Esophagus squamous epithelium (tissue), 5 donors: Measurements from ENCODE around the gene LCOR. TPM values are rescaled to one million over a fixed set of nuclear protein-coding genes. Genes with fewer than 3 reads are reported as not detected.

Experiments used
- DNase-seq: peaks from one replicate; lab custom pipeline; 2025; lab: John Stamatoyannopoulos, UW
- H3K27ac ChIP-seq, 4 donors: fragments of 200-600 bp; sonication (generic); one replicate each; pipeline ENCODE4 v1.5.1; 2016 to 2019; ENCODE audit warnings: mild to moderate bottlenecking in 1 of 4
- H3K27me3 ChIP-seq, 4 donors: fragments of 200-600 bp; sonication (generic); 1 replicate in 3 of 4; 2 replicates in 1 of 4; pipeline versions ENCODE4 v1.5.1 to v1.6.0; 2017 to 2021; ENCODE audit warnings: antibody characterized with exemption in 1 of 4
- H3K36me3 ChIP-seq, 3 donors: fragments of 200-600 bp; sonication (generic); one replicate each; pipeline ENCODE4 v1.5.1; 2016 to 2019
- H3K4me1 ChIP-seq, 3 donors: fragments of 200-600 bp; sonication (generic); one replicate each; pipeline ENCODE4 v1.5.1; 2017 to 2019
- H3K4me3 ChIP-seq, 4 donors: fragments of 200-600 bp; sonication (generic); 1 replicate in 3 of 4; 2 replicates in 1 of 4; pipeline ENCODE4 v1.5.1; 2016 to 2019; ENCODE audit warnings: mild to moderate bottlenecking in 2 of 4, moderate library complexity in 1 of 4
- H3K9me3 ChIP-seq, 3 donors: fragments of 200-600 bp; sonication (generic); one replicate each; pipeline ENCODE4 v1.5.1; 2016 to 2019
- POLR2A ChIP-seq, 4 donors: fragments of 450-650 bp; IDR thresholded peaks; one replicate each; pipeline ENCODE4 v1.6.1; 2017; ENCODE audit warnings: antibody characterized with exemption in 4 of 4, mild to moderate bottlenecking in 4 of 4, moderate library complexity in 3 of 4
- WGBS, 2 donors: methylation state at CpG; one replicate each; pipeline ENCODE4 v1.1.5; 2018; 5-methylcytosine and 5-hydroxymethylcytosine counted together
- intact Hi-C: fragments of 100-400 bp; cut with DNase I; formaldehyde crosslinking; loops from one replicate; pipeline ENCODE4 v1.15.0; 2022
- total RNA-seq, 4 donors: library from RNA; depleted of rRNA; stranded (reverse); fragments of >200 nt; gene quantifications; one replicate each; pipeline ENCODE4 v1.1.0, GENCODE V29; 2016
- TF ChIP-seq, protein P1 (sequence below), 6 experiments: fragments of 450-650 bp in 4 of 6; fragments of 200-600 bp in 2 of 6; sonication (generic) in 2 of 6; IDR thresholded peaks; one replicate each; pipeline ENCODE4 v1.5.1; 2016 to 2019; ENCODE audit warnings: antibody characterized with exemption in 6 of 6, mild to moderate bottlenecking in 4 of 6, moderate library complexity in 4 of 6
- donor health status: DM: yes; HTN: yes; CAD: no.

Gene LCOR
- total RNA-seq, 4 donors from 2014 or later = 16.9 to 112 (median 30.4) TPM

DNA sequence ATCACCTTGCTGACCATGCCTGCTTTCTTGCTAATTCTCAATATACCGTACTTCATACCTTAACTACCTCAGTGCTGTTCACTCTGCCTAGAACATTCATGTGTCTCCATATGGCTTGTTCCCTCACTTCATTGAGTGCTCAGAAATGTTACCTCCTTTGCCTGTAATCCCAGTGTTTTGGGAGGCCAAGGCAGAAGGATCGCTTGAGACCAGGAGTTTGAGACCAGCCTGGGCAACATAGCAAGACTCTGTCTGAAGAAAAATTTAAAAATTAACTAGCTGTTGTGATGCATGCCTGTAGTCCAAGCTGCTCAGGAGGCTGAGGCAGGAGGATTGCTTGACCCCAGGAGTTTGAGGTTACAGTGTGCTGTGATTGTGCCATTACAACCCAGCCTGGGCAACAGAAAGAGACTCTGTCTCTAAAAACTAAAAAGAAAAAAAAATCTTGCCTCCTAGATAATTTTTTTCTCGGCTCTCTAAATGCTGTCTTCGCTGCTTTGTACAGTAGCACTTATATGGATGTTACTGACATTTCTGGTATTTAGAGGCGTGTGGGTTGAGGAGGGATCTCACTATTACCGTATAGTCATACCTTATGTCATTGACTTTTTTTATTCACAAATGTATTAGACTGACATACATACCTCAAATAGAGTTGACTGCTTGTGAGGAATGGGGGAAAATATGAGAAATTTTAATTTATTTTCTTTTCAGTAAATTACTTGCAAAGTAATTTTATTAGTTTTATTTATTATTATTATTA is 63.7 kb downstream of the LCOR start:
- TF ChIP-seq, protein P1, sequence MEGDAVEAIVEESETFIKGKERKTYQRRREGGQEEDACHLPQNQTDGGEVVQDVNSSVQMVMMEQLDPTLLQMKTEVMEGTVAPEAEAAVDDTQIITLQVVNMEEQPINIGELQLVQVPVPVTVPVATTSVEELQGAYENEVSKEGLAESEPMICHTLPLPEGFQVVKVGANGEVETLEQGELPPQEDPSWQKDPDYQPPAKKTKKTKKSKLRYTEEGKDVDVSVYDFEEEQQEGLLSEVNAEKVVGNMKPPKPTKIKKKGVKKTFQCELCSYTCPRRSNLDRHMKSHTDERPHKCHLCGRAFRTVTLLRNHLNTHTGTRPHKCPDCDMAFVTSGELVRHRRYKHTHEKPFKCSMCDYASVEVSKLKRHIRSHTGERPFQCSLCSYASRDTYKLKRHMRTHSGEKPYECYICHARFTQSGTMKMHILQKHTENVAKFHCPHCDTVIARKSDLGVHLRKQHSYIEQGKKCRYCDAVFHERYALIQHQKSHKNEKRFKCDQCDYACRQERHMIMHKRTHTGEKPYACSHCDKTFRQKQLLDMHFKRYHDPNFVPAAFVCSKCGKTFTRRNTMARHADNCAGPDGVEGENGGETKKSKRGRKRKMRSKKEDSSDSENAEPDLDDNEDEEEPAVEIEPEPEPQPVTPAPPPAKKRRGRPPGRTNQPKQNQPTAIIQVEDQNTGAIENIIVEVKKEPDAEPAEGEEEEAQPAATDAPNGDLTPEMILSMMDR (IDR thresholded peaks at IDR 0.05) = no peak
- TF ChIP-seq POLR2A (IDR thresholded peaks at IDR 0.05) = no peak
- WGBS, 2 donors = 90 to 92% methylated on average over 6 of the region's 6 CpGs
- no peak overlapping the region for H3K4me3 ChIP-seq
- no peaks in the 10 kb centered on the region for H3K27me3 ChIP-seq
- DNase-seq = no peak
- no peak overlapping the region for H3K27ac ChIP-seq
- H3K4me1 ChIP-seq = peaks cover 0 to 14% (median 0%) of the 10 kb centered on the region in 3 donors
- peaks cover 0 to 7% (median 0%) of the 10 kb centered on the region in 3 donors for H3K9me3 ChIP-seq
- peaks cover 0 to 8% (median 0%) of the 10 kb centered on the region in 3 donors for H3K36me3 ChIP-seq
- intact Hi-C loops = no loop called here

DNA sequence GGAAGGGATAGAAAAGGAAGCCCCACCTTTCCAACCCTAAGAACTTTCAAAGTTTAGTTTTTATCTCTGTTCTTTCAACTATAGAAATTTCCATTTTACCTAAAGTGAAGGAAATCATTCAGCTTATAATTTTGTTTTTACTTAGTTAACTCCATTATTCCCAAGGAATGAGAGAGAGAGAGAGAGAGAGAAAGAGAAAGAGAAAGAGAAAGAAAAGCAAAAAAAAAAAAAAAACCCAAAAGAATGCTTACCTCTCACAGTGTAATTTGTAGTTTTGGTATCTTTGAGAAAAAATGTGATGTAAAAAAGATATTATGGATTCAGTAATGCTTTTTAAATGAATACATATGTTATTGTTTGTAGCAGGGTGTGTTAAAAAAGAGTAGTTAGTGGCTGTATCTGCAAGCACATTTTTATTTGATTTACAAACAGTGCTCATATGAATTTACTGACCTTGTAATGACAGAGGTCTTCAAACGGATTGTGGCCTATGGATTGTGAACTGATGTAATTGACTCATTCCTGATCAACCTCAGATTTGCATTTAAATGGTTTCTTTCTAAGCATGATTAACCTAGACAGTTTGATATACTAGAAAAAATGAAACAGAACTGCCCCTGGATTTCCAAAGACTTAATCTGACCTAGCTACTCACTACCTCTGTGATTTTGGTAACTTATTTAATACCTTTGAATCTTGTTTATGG is 64.9 kb downstream of the LCOR start:
- Histone ChIP-seq H3K9me3 (peaks cover 0 to 7% (median 0%) of the 10 kb centered on the region in 3 donors), H3K36me3 (peaks cover 0 to 14% (median 0%) of the 10 kb centered on the region in 3 donors), H3K4me1 (peaks cover 0 to 10% (median 0%) of the 10 kb centered on the region in 3 donors), H3K4me3 (no peak overlapping the region), H3K27me3 (no peaks in the 10 kb centered on the region), H3K27ac (no peak overlapping the region)
- DNase-seq = no peak
- WGBS, 2 donors = 34 to 35% methylated on average over 1 of the region's 1 CpG
- intact Hi-C loops = no loop called here
- TF ChIP-seq, protein P1 (IDR thresholded peaks at IDR 0.05) = no peak
- no peak for TF ChIP-seq POLR2A (IDR thresholded peaks at IDR 0.05)

DNA sequence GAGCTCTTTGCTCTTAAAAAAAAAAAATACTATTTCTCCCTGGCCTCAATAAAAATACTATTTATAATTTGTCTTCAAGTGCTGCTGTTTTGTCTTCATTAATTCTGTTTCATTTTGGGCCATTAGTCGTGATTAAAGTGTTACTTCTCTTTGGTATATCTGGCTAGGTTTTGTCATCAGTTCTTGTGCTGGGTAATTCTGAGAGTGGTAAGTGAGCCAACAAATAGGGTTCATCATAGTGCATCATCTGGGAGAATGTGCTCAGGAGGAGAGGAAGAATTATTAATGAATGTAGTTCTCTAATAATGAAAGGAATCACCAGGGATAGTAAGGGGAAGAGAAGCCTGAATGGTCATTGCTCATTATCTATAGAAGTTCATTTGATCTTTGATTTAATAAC is 70.0 kb downstream of the LCOR start:
- 80 to 81% methylated on average over 1 of the region's 1 CpG for WGBS, 2 donors
- peaks cover 0 to 12% (median 0%) of the 10 kb centered on the region in 3 donors for H3K4me1 ChIP-seq

DNA sequence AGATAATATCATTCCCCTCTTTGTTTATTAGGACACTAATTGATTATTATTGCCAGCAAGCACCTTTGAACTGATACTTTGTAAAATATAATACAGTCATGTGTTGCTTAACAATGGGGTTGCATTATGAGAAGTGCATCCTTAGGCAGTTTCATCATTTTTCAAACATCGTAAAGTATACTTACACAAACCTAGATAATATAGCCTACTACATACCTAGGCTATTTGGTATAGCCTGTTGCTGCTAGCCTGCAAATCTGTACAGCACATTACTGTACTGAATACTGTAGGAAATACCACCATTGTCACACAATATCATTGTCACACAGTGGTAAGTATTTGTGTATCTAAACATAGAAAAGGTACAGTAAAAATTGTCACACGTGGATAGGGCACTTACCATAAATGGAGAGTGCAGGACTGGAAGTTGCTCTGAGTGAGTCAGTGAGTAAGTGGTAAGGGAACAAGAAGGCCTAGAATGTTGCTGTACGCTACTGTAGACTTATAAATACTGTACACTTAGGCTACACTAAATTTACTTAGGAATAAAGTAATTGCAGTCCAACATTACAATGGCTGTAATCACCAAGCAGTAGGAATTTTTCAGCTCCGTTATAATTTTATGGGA is 70.7 kb downstream of the LCOR start:
- TF ChIP-seq, protein P1 (IDR thresholded peaks at IDR 0.05) = no peak
- no peak for TF ChIP-seq POLR2A (IDR thresholded peaks at IDR 0.05)
- Histone ChIP-seq H3K27ac (no peak overlapping the region), H3K4me3 (no peak overlapping the region), H3K36me3 (peaks cover 0 to 11% (median 0%) of the 10 kb centered on the region in 3 donors), H3K27me3 (no peaks in the 10 kb centered on the region), H3K4me1 (peaks cover 0 to 11% (median 0%) of the 10 kb centered on the region in 3 donors), H3K9me3 (no peaks in the 10 kb centered on the region)
- 79 to 80% methylated on average over 4 of the region's 4 CpGs for WGBS, 2 donors
- intact Hi-C loops = no loop called here
- no peak for DNase-seq

More for the DNA sequence above, 70.0 kb downstream of the LCOR start:
- no peak for TF ChIP-seq POLR2A (IDR thresholded peaks at IDR 0.05)
- TF ChIP-seq, protein P1 (IDR thresholded peaks at IDR 0.05) = no peak
- H3K27ac ChIP-seq = no peak overlapping the region
- H3K4me3 ChIP-seq = no peak overlapping the region
- no peak for DNase-seq
- intact Hi-C loops = no loop called here
- H3K36me3 ChIP-seq = peaks cover 0 to 8% (median 0%) of the 10 kb centered on the region in 3 donors
- H3K27me3 ChIP-seq = no peaks in the 10 kb centered on the region
- no peaks in the 10 kb centered on the region for H3K9me3 ChIP-seq
